ENCODE data around the gene IGSF21. TPM values are rescaled to one million over a fixed set of nuclear protein-coding genes. Genes with fewer than 3 reads are reported as not detected.

Gene IGSF21
- total RNA-seq, 2 donors from 2014 or later: 4.6 to 8.5 TPM

GRCh38 chr1:18357622-18358230, 250.1 kb downstream of the IGSF21 start:
- H3K4me3 ChIP-seq: no peak overlapping the region
- no peaks in the 10 kb centered on the region for H3K36me3 ChIP-seq
- peaks cover 21% of the 10 kb centered on the region for H3K27me3 ChIP-seq (replicated peaks; ENCODE audit: insufficient read depth)
- WGBS: 21% methylated on average over 9 of the region's 9 CpGs
- H3K27ac ChIP-seq: no peak overlapping the region
- H3K4me1 ChIP-seq (replicated peaks): no peaks in the 10 kb centered on the region
- intact Hi-C loops (cut with DNase I): no loop called here
- DNase-seq (ENCODE audit: low spot score): no peak
- no peaks in the 10 kb centered on the region for H3K9me3 ChIP-seq
- TF ChIP-seq POLR2AphosphoS5 (IDR thresholded peaks at IDR 0.05) (no peak), POLR2A (IDR thresholded peaks at IDR 0.05) (no peak)
- TF ChIP-seq, protein P1, sequence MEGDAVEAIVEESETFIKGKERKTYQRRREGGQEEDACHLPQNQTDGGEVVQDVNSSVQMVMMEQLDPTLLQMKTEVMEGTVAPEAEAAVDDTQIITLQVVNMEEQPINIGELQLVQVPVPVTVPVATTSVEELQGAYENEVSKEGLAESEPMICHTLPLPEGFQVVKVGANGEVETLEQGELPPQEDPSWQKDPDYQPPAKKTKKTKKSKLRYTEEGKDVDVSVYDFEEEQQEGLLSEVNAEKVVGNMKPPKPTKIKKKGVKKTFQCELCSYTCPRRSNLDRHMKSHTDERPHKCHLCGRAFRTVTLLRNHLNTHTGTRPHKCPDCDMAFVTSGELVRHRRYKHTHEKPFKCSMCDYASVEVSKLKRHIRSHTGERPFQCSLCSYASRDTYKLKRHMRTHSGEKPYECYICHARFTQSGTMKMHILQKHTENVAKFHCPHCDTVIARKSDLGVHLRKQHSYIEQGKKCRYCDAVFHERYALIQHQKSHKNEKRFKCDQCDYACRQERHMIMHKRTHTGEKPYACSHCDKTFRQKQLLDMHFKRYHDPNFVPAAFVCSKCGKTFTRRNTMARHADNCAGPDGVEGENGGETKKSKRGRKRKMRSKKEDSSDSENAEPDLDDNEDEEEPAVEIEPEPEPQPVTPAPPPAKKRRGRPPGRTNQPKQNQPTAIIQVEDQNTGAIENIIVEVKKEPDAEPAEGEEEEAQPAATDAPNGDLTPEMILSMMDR (IDR thresholded peaks at IDR 0.05): no peak

DNA sequence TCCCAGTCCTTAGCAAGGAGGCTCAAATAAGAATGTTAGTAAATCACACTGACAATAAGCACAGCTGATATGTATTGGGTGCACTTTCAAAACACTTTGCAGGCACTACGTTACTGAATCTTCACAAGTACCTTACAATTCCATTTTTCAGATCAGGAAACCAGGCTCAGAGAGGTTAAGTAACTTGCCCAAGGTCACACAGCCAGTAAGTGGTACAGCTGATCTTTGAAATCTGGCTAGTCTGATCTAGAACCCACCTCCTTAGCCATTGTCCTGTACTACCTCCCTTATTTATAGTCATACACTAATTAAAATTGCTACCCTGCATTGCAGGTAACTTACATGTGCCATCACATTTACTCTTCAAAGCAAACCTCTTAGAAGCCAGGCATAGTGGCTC, 251.0 kb downstream of the IGSF21 start:
- Histone ChIP-seq H3K36me3 (no peaks in the 10 kb centered on the region), H3K9me3 (no peaks in the 10 kb centered on the region), H3K4me1 (replicated peaks) (no peaks in the 10 kb centered on the region), H3K27ac (no peak overlapping the region), H3K4me3 (no peak overlapping the region), H3K27me3 (replicated peaks; ENCODE audit: insufficient read depth) (peaks cover 14% of the 10 kb centered on the region)
- 53% methylated on average over 1 of the region's 1 CpG for whole genome bisulfite sequencing
- intact Hi-C loops (cut with DNase I): no loop called here
- TF ChIP-seq POLR2A (IDR thresholded peaks at IDR 0.05): no peak
- TF ChIP-seq, protein P1 (IDR thresholded peaks at IDR 0.05): no peak
- DNase-seq (ENCODE audit: low spot score): no peak

- no peak for DNase-seq (ENCODE audit: low spot score)
- Histone ChIP-seq H3K9me3 (no peaks in the 10 kb centered on the region), H3K4me1 (replicated peaks) (no peaks in the 10 kb centered on the region), H3K36me3 (no peaks in the 10 kb centered on the region), H3K27me3 (replicated peaks; ENCODE audit: insufficient read depth) (peaks cover 12% of the 10 kb centered on the region), H3K27ac (no peak overlapping the region), H3K4me3 (no peak overlapping the region)
- intact Hi-C loops (cut with DNase I): no loop called here
- 75% methylated on average over 7 of the region's 7 CpGs for WGBS
- TF ChIP-seq POLR2AphosphoS5 (IDR thresholded peaks at IDR 0.05) (no peak), POLR2A (IDR thresholded peaks at IDR 0.05) (no peak)
- TF ChIP-seq, protein P1 (IDR thresholded peaks at IDR 0.05): no peak
Observed at GRCh38 chr1:18360251-18360650, 252.7 kb downstream of the IGSF21 start.

DNA sequence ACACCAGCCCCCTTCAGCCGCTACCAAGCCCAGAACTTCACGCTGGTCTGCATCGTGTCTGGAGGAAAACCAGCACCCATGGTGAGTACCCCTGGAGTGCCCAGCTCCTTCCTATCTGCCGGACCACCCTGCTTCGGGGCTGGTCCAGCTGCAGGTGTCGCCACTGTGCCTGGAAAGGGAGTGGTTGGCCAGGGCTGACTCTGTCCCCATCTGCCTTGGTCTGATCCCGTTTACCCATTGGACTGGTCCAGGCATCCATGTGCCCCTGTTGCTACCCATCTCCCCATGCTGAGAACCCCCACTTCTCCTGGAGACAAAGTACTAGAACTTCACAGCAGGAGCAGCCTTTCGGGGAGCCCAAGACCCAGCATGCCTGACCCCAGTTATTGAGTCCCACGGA, 254.6 kb downstream of the IGSF21 start:
- Histone ChIP-seq H3K27ac (no peak overlapping the region), H3K36me3 (no peaks in the 10 kb centered on the region), H3K4me3 (no peak overlapping the region), H3K27me3 (replicated peaks; ENCODE audit: insufficient read depth) (peaks cover 12% of the 10 kb centered on the region), H3K9me3 (no peaks in the 10 kb centered on the region), H3K4me1 (replicated peaks) (no peaks in the 10 kb centered on the region)
- intact Hi-C loops (cut with DNase I): no loop called here
- TF ChIP-seq POLR2A (IDR thresholded peaks at IDR 0.05) (no peak), POLR2AphosphoS5 (IDR thresholded peaks at IDR 0.05) (no peak)
- TF ChIP-seq, protein P1 (IDR thresholded peaks at IDR 0.05): no peak
- no peak for DNase-seq (ENCODE audit: low spot score)
- WGBS: 69% methylated on average over 9 of the region's 9 CpGs

- Histone ChIP-seq H3K27me3 (replicated peaks; ENCODE audit: insufficient read depth) (peaks cover 12% of the 10 kb centered on the region), H3K36me3 (no peaks in the 10 kb centered on the region), H3K4me1 (replicated peaks) (no peaks in the 10 kb centered on the region), H3K27ac (no peak overlapping the region), H3K9me3 (no peaks in the 10 kb centered on the region), H3K4me3 (no peak overlapping the region)
- intact Hi-C loops (cut with DNase I): no loop called here
- TF ChIP-seq, protein P1 (IDR thresholded peaks at IDR 0.05): no peak
- TF ChIP-seq POLR2A (IDR thresholded peaks at IDR 0.05) (no peak), POLR2AphosphoS5 (IDR thresholded peaks at IDR 0.05) (no peak)
- no peak for DNase-seq (ENCODE audit: low spot score)
- 82% methylated on average over 3 of the region's 3 CpGs for WGBS
Observed at GRCh38 chr1:18363436-18363835, 255.8 kb downstream of the IGSF21 start.

Measured in prostate gland (tissue), 2 donors.